IMR-90 (cell line): ENCODE measurements around the gene PANK4.

ENCODE experiments used
- CEBPB ChIP-seq: IDR thresholded peaks from 2 replicates; pipeline ENCODE4 v1.6.1; 2012; ENCODE audit warnings: low read depth, low read length, improper control_type of control experiment
- CTCF ChIP-seq: conservative IDR thresholded peaks from 2 replicates; pipeline ENCODE4 v1.5.1; 2012; ENCODE audit warnings: mild to moderate bottlenecking, low read depth, low read length, improper control_type of control experiment
- FOS ChIP-seq: fragments of 150-350 bp; IDR thresholded peaks from 2 replicates; pipeline ENCODE4 v1.6.1; 2016; ENCODE audit warnings: low read depth, low read length
- MAFK ChIP-seq: IDR thresholded peaks from 2 replicates; pipeline ENCODE4 v1.6.1; 2012; ENCODE audit warnings: low read depth, low read length, improper control_type of control experiment
- MAZ ChIP-seq: IDR thresholded peaks from 2 replicates; pipeline ENCODE4 v1.6.1; 2012; ENCODE audit warnings: low read depth, mild to moderate bottlenecking, low read length, improper control_type of control experiment, moderate library complexity, borderline replicate concordance
- MXI1 ChIP-seq: IDR thresholded peaks from 2 replicates; pipeline ENCODE4 v1.6.1; 2012; ENCODE audit warnings: low read depth, mild to moderate bottlenecking, low read length, moderate library complexity, borderline replicate concordance
- POLR2A ChIP-seq: IDR thresholded peaks from 2 replicates; pipeline ENCODE4 v1.6.1; 2012; ENCODE audit warnings: mild to moderate bottlenecking, low read depth, low read length
- RAD21 ChIP-seq: IDR thresholded peaks from 2 replicates; pipeline ENCODE4 v1.6.1; 2012; ENCODE audit warnings: low read length, improper control_type of control experiment
- RFX5 ChIP-seq: IDR thresholded peaks from 2 replicates; pipeline ENCODE4 v1.8.0; 2012; ENCODE audit warnings: low read depth, mild to moderate bottlenecking, low read length, moderate library complexity
- SMC3 ChIP-seq: fragments of 150-350 bp; IDR thresholded peaks from 2 replicates; pipeline ENCODE4 v1.6.1; 2016; ENCODE audit warnings: low read depth, mild to moderate bottlenecking, antibody characterized with exemption, low read length, moderate library complexity
- USF2 ChIP-seq: fragments of 150-350 bp; IDR thresholded peaks from 2 replicates; pipeline ENCODE4 v1.6.1; 2017; ENCODE audit warnings: mild to moderate bottlenecking, antibody characterized with exemption, low read length, low read depth

- TF ChIP-seq CTCF, result no peak
- TF ChIP-seq POLR2A, result no peak
- no peak for TF ChIP-seq SMC3
- no peak for TF ChIP-seq FOS
- TF ChIP-seq RFX5, result no peak
- no peak for TF ChIP-seq RAD21
- TF ChIP-seq USF2, result no peak
- no peak for TF ChIP-seq MXI1
- no peak for TF ChIP-seq CEBPB
- TF ChIP-seq MAFK, result no peak
- TF ChIP-seq MAZ, result no peak
These were observed 21.5 kb downstream of the PANK4 start for GRCh38 chr1:2504949-2505272.
